ENCODE data around the gene DSTN. TPM values are rescaled to one million over a fixed set of nuclear protein-coding genes. Genes with fewer than 3 reads are reported as not detected.

DSTN gene
- total and polyA plus RNA-seq, 10 donors = 62.0 to 157 (median 98.5) TPM

- intact Hi-C loops (cut with DNase I; ENCODE audit: low total_unique reads) = no loop called here
- no peak overlapping the region for H3K4me3 ChIP-seq
- WGBS, 5 donors = 45 to 58% (median 52%) methylated on average over 11 to 12 of the region's 12 CpGs
Measured at GRCh38 chr20:17650301-17651128, 80.6 kb downstream of the DSTN start.

GRCh38 chr20:17651129-17651759 is 81.4 kb downstream of the DSTN start:
- intact Hi-C loops (cut with DNase I; ENCODE audit: low total_unique reads) = no loop called here
- H3K27me3 ChIP-seq (replicated peaks in 1 of 7) = no peaks in the 10 kb centered on the region
- peaks cover 36 to 71% (median 55%) of the 10 kb centered on the region in 6 donors for H3K4me1 ChIP-seq
- peaks cover 0 to 36% (median 6%) of the 10 kb centered on the region in 6 donors for H3K36me3 ChIP-seq
- peak; percentile 21 for DNase-seq
- no peak overlapping the region for H3K4me3 ChIP-seq
- WGBS, 5 donors = 48 to 62% (median 55%) methylated on average over 11 of the region's 11 CpGs
- H3K27ac ChIP-seq = peak overlapping the region in 3 of 8 donors; percentile 36 to 69 (median 64)
- no peaks in the 10 kb centered on the region for H3K9me3 ChIP-seq
- TF ChIP-seq POLR2A (IDR thresholded peaks at IDR 0.05) (no peak), POLR2AphosphoS5 (IDR thresholded peaks at IDR 0.05) (no peak)
- TF ChIP-seq, protein P1, sequence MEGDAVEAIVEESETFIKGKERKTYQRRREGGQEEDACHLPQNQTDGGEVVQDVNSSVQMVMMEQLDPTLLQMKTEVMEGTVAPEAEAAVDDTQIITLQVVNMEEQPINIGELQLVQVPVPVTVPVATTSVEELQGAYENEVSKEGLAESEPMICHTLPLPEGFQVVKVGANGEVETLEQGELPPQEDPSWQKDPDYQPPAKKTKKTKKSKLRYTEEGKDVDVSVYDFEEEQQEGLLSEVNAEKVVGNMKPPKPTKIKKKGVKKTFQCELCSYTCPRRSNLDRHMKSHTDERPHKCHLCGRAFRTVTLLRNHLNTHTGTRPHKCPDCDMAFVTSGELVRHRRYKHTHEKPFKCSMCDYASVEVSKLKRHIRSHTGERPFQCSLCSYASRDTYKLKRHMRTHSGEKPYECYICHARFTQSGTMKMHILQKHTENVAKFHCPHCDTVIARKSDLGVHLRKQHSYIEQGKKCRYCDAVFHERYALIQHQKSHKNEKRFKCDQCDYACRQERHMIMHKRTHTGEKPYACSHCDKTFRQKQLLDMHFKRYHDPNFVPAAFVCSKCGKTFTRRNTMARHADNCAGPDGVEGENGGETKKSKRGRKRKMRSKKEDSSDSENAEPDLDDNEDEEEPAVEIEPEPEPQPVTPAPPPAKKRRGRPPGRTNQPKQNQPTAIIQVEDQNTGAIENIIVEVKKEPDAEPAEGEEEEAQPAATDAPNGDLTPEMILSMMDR (IDR thresholded peaks at IDR 0.05 in 8 of 11, conservative IDR thresholded peaks at IDR 0.05 in 3 of 11) = no peak

More at GRCh38 chr20:17650301-17651128, 80.6 kb downstream of the DSTN start:
- Histone ChIP-seq H3K27me3 (replicated peaks in 1 of 7) (no peaks in the 10 kb centered on the region), H3K4me1 (peaks cover 36 to 75% (median 59%) of the 10 kb centered on the region in 6 donors), H3K36me3 (peaks cover 0 to 29% (median under 1%) of the 10 kb centered on the region in 6 donors), H3K27ac (peak overlapping the region in 4 of 8 donors; percentile 3 to 69 (median 50)), H3K9me3 (no peaks in the 10 kb centered on the region)
- TF ChIP-seq, protein P1 (IDR thresholded peaks at IDR 0.05 in 8 of 11, conservative IDR thresholded peaks at IDR 0.05 in 3 of 11) = no peak
- no peak for TF ChIP-seq POLR2A (IDR thresholded peaks at IDR 0.05)
- peak in 2 of 3 donors; percentile 29 to 54 for TF ChIP-seq POLR2AphosphoS5 (IDR thresholded peaks at IDR 0.05)
- DNase-seq = peak; percentile 74

- H3K9me3 ChIP-seq = no peaks in the 10 kb centered on the region
- H3K27ac ChIP-seq = peak overlapping the region in 1 of 8 donors; percentile 6
- H3K4me3 ChIP-seq = no peak overlapping the region
- DNase-seq = peak; percentile 66
- intact Hi-C loops (cut with DNase I; ENCODE audit: low total_unique reads) = no loop called here
- WGBS, 5 donors = 81 to 100% (median 86%) methylated on average over 2 of the region's 2 CpGs
- peaks cover 36 to 65% (median 52%) of the 10 kb centered on the region in 6 donors for H3K4me1 ChIP-seq
- H3K36me3 ChIP-seq = peaks cover 0 to 42% (median 11%) of the 10 kb centered on the region in 6 donors
- no peak for TF ChIP-seq POLR2AphosphoS5 (IDR thresholded peaks at IDR 0.05)
- TF ChIP-seq POLR2A (IDR thresholded peaks at IDR 0.05) = no peak
- TF ChIP-seq, protein P1 (IDR thresholded peaks at IDR 0.05 in 8 of 11, conservative IDR thresholded peaks at IDR 0.05 in 3 of 11) = no peak
- no peaks in the 10 kb centered on the region for H3K27me3 ChIP-seq (replicated peaks in 1 of 7)
Measured at GRCh38 chr20:17651760-17652388, 82.0 kb downstream of the DSTN start.
